K562 (cell line): ENCODE results near the gene BIRC6. TPM values are rescaled to one million over a fixed set of nuclear protein-coding genes. Genes with fewer than 3 reads are reported as not detected.
"Not testable (repeated sequence)": the region's sequence is repeated elsewhere in the genome, so short reads cannot be mapped to it uniquely, and the experiment has no call there.

Experiments used
- ATAC-seq: fragments of 200-7000 bp; cut with Tn5 transposase; 3 replicates; pipeline ENCODE4 v1.9.1; 2020; ENCODE audit warnings: moderate library complexity
- BruUV-seq: library from RNA; stranded (reverse); fragments of 400-500 nt; replicated peaks from 2 replicates; lab custom pipeline; 2021; lab: Mats Ljungman, UMichigan
- CTCF ChIA-PET: fragments of 300-600 bp; formaldehyde crosslinking; extraction: SDS; loops from one replicate; lab custom pipeline; 2021; ENCODE audit warnings: low intra/inter-chr PET ratio; lab: Yijun Ruan, JAX
- POLR2A ChIA-PET: fragments of 300-600, 350-650 bp; sonication (Branson Sonifier 250); formaldehyde crosslinking; extraction: SDS; loops from one replicate; lab custom pipeline; 2021; ENCODE audit warnings: antibody characterized with exemption, inconsistent platforms; lab: Yijun Ruan, JAX
- DNase-seq, 4 experiments: peaks; one replicate each; pipeline versions ENCODE4 v3.0.0 to v3.0.0-alpha.2; 2011 to 2018; ENCODE audit warnings: low spot score in 3 of 4, mixed read lengths in 3 of 4; ENCODE audit errors: extremely low read depth in 1 of 4
- FAIRE-seq: peaks from 2 replicates; lab custom pipeline; 2011; peaks lifted over from hg19 to GRCh38; lab: Jason Lieb, UNC
- H2AFZ ChIP-seq: 2 replicates; pipeline ENCODE4 v1.6.0; 2011; ENCODE audit warnings: low read depth, low read length, control low read depth, inconsistent platforms
- H3K27ac ChIP-seq: fragments of 200-600 bp; 3 replicates; pipeline ENCODE4 v1.8.0; 2011; ENCODE audit warnings: low read depth, mild to moderate bottlenecking, control low read depth, inconsistent platforms, low read length, moderate library complexity, mixed read lengths; ENCODE audit errors: extremely low read depth
- H3K27me3 ChIP-seq, 2 experiments: fragments of 300-600 bp in 1 of 2; 2 replicates in 1 of 2; 3 replicates in 1 of 2; pipeline versions ENCODE4 v1.6.0 to v1.8.0; 2011; ENCODE audit warnings: inconsistent platforms in 2 of 2, low read length in 2 of 2, mild to moderate bottlenecking in 1 of 2, mixed read lengths in 1 of 2, moderate library complexity in 1 of 2; ENCODE audit not compliant: control insufficient read depth in 2 of 2, insufficient read depth in 2 of 2
- H3K36me3 ChIP-seq: fragments of 300-600 bp; 3 replicates; pipeline ENCODE4 v1.8.0; 2011; ENCODE audit warnings: mild to moderate bottlenecking, low read length, inconsistent platforms; ENCODE audit not compliant: control insufficient read depth, insufficient read depth
- H3K4me1 ChIP-seq, 2 experiments: fragments of 200-600 bp in 1 of 2; replicated peaks in 1 of 2; 2 replicates in 1 of 2; 3 replicates in 1 of 2; pipeline versions ENCODE4 v1.5.1 to v1.8.0; 2011; ENCODE audit warnings: inconsistent platforms in 2 of 2, low read length in 2 of 2, mild to moderate bottlenecking in 1 of 2, mixed read lengths in 1 of 2, moderate library complexity in 1 of 2; ENCODE audit not compliant: control insufficient read depth in 2 of 2, insufficient read depth in 2 of 2
- H3K4me2 ChIP-seq: 2 replicates; pipeline ENCODE4 v1.6.1; 2011; ENCODE audit warnings: low read length, control low read depth, inconsistent platforms, mixed read lengths; ENCODE audit not compliant: insufficient read depth
- H3K4me3 ChIP-seq: fragments of 200-600 bp; sonication (generic), shearing (Covaris generic); 2 replicates; pipeline ENCODE4 v1.5.1; 2016; ENCODE audit warnings: control low read depth, inconsistent platforms
- H3K79me2 ChIP-seq: fragments of 200-600 bp; 3 replicates; pipeline ENCODE4 v1.8.0; 2011; ENCODE audit warnings: low read length, inconsistent platforms; ENCODE audit not compliant: control insufficient read depth, insufficient read depth
- H3K9ac ChIP-seq, 2 experiments: 2 replicates each; pipeline versions ENCODE4 v1.6.0 to v1.6.1; 2011; ENCODE audit warnings: low read depth in 2 of 2, low read length in 2 of 2, control low read depth in 1 of 2, inconsistent platforms in 1 of 2, mild to moderate bottlenecking in 1 of 2, mixed read lengths in 1 of 2; ENCODE audit not compliant: insufficient read depth in 1 of 2
- H3K9me1 ChIP-seq: one replicate; pipeline ENCODE4 v1.6.0; 2011; ENCODE audit warnings: inconsistent platforms, mild to moderate bottlenecking, low read length, moderate library complexity; ENCODE audit not compliant: control insufficient read depth, insufficient read depth
- H3K9me3 ChIP-seq: replicated peaks from 2 replicates; pipeline ENCODE4 v1.5.1; 2011; ENCODE audit warnings: low read depth, low read length, inconsistent platforms; ENCODE audit not compliant: control insufficient read depth, insufficient read depth
- H4K20me1 ChIP-seq: replicated peaks from 2 replicates; pipeline ENCODE4 v1.6.1; 2011; ENCODE audit warnings: low read length, inconsistent platforms, mixed read lengths; ENCODE audit not compliant: control insufficient read depth, insufficient read depth
- ATF7 ChIP-seq: fragments of 450-650 bp; IDR thresholded peaks from 2 replicates; pipeline ENCODE4 v1.7.1; 2014; ENCODE audit warnings: mild to moderate bottlenecking, moderate library complexity
- CBFA2T3 ChIP-seq: fragments of 450-650 bp; IDR thresholded peaks from 2 replicates; pipeline ENCODE4 v1.6.1; 2017
- CXXC5 ChIP-seq: fragments of 250-450 bp; sonication (Bioruptor Pico); IDR thresholded peaks from 2 replicates; pipeline ENCODE4 v1.8.0; 2022; ENCODE audit warnings: inconsistent platforms, mild to moderate bottlenecking, moderate library complexity
- GTF3C2 ChIP-seq: IDR thresholded peaks from 3 replicates; pipeline ENCODE4 v1.6.1; 2011; ENCODE audit warnings: borderline replicate concordance, mild to moderate bottlenecking, moderate library complexity; ENCODE audit not compliant: insufficient read length; ENCODE audit errors: extremely low read depth
- MCM2 ChIP-seq: fragments of 450-650 bp; IDR thresholded peaks from 2 replicates; pipeline ENCODE4 v1.6.1; 2017; ENCODE audit warnings: low read depth, mild to moderate bottlenecking
- NCOA6 ChIP-seq: fragments of 450-650 bp; IDR thresholded peaks from 2 replicates; pipeline ENCODE4 v1.6.1; 2017; ENCODE audit warnings: mild to moderate bottlenecking
- NELFE ChIP-seq: IDR thresholded peaks from 2 replicates; pipeline ENCODE4 v1.6.1; 2011; ENCODE audit warnings: mild to moderate bottlenecking; ENCODE audit not compliant: insufficient read depth, insufficient read length
- PHF21A ChIP-seq: fragments of 450-650 bp; IDR thresholded peaks from 2 replicates; pipeline ENCODE4 v1.6.1; 2017; ENCODE audit warnings: low read depth, borderline replicate concordance
- SRF ChIP-seq, 2 experiments: fragments of 250-450, 450-650 bp in 1 of 2; sonication (Bioruptor Pico) in 1 of 2; sonication (generic) in 1 of 2; formaldehyde crosslinking; IDR thresholded peaks; 2 replicates each; pipeline versions ENCODE4 v1.5.0 to v1.5.1; 2020 to 2022; ENCODE audit warnings: mild to moderate bottlenecking in 1 of 2, missing genetic modification reagents in 1 of 2
- SRSF3 ChIP-seq: fragments of 200-400 bp; formaldehyde crosslinking; IDR thresholded peaks from 2 replicates; pipeline ENCODE4 v1.6.1; 2016; ENCODE audit warnings: mild to moderate bottlenecking, low read length, moderate library complexity; ENCODE audit not compliant: insufficient read depth
- U2AF2 ChIP-seq: fragments of 200-400 bp; formaldehyde crosslinking; optimal IDR thresholded peaks from 2 replicates; pipeline ENCODE3; 2017; ENCODE audit warnings: low read depth, mild to moderate bottlenecking, low read length
- ZKSCAN8 ChIP-seq: fragments of 200-800 bp; sonication (Bioruptor generic); IDR thresholded peaks from 2 replicates; pipeline ENCODE4 v1.6.1; 2016; ENCODE audit warnings: missing genetic modification characterization, missing compliant biosample characterization
- ZNF507 ChIP-seq: conservative IDR thresholded peaks from 2 replicates; pipeline ENCODE4 v1.6.1; 2017; ENCODE audit warnings: missing genetic modification characterization, missing compliant biosample characterization
- WGBS: fragments of 100-300 bp; shearing (Covaris generic); methylation state at CpG from one replicate; pipeline ENCODE4 v1.1.6; 2016; ENCODE audit warnings: low coverage, mixed read lengths; ENCODE audit not compliant: insufficient coverage; ENCODE audit errors: missing lambda C conversion rate; 5-methylcytosine and 5-hydroxymethylcytosine counted together
- in situ Hi-C: fragments of 300-500 bp; cut with MboI; formaldehyde crosslinking; loops from 4 replicates; pipeline ENCODE4 v1.15.0; 2018; ENCODE audit warnings: inconsistent platforms, mixed read lengths
- intact Hi-C: fragments of 100-400 bp; cut with micrococcal nuclease; formaldehyde crosslinking; loops from 2 replicates; pipeline ENCODE4 v1.14.2; 2022
- polyA plus RNA-seq, 8 experiments: library from polyadenylated mRNA; depleted of rRNA in 4 of 8; stranded (reverse) in 5 of 8; unstranded in 3 of 8; fragments of >200 nt; fragmentation: Nextera tagmentation in 2 of 8; fragmentation: Illumina TruSeq in 1 of 8; extraction: Ambion mirVana in 2 of 8; extraction: Trizol in 1 of 8; gene quantifications; 2 replicates each; pipeline versions ENCODE4 v1.2.1 to v1.2.3, GENCODE V29; 2011 to 2014; ENCODE audit warnings: inconsistent platforms in 1 of 8, missing spikeins in 1 of 8
- total RNA-seq, 7 experiments: library from RNA; depleted of rRNA in 6 of 7; stranded (reverse); fragments of >200 nt in 6 of 7; fragmentation: Illumina TruSeq in 2 of 7; extraction: Trizol in 2 of 7; gene quantifications; 2 replicates each; pipeline versions ENCODE4 v1.2.1 to v1.2.3, GENCODE V29; 2011 to 2021; ENCODE audit warnings: low replicate concordance in 1 of 7

BIRC6 gene
- total and polyA plus RNA-seq, 9 of the 15 experiments (the other 6 are each of a cell fraction or from before 2014, with no cell fraction given), result 18.8 to 110 (median 49.8) TPM

GRCh38 chr2:32329180-32329980 lies 27.4 kb upstream of the BIRC6 start:
- CTCF ChIA-PET, result not testable (repeated sequence)

GRCh38 chr2:32330136-32330535 lies 26.7 kb upstream of the BIRC6 start:
- no peak overlapping the region for H3K4me2 ChIP-seq
- in situ Hi-C loops (no loop called here), intact Hi-C loops (no loop called here)
- H2AFZ ChIP-seq, result no peak overlapping the region
- ChIA-PET POLR2A (interaction anchor here (0.7 kb wide), 1 partner anchor 49 kb away, joined by 3 read pairs; no protein-coding TSS in a partner anchor), CTCF (no interaction called here)
- H3K4me1 ChIP-seq, result peaks cover 0 to 3% of the 10 kb centered on the region in 2 experiments; a peak in 2 of 5 replicates
- no peak overlapping the region for H3K9ac ChIP-seq
- WGBS, result 24% methylated on average over 2 of the region's 2 CpGs
- FAIRE-seq (no peak), ATAC-seq (no peak), DNase-seq (no peak)
- H3K9me3 ChIP-seq, result no peaks in the 10 kb centered on the region
- H3K4me3 ChIP-seq, result no peak overlapping the region
- no peak overlapping the region for H3K27ac ChIP-seq
- H3K36me3 ChIP-seq, result no peaks in the 10 kb centered on the region
- no peaks in the 10 kb centered on the region for H3K79me2 ChIP-seq
- H3K9me1 ChIP-seq, result no peaks in the 10 kb centered on the region
- no peaks in the 10 kb centered on the region for H3K27me3 ChIP-seq
- BruUV-seq, result no TSS peak
- no peaks in the 10 kb centered on the region for H4K20me1 ChIP-seq
- TF ChIP-seq PHF21A (no peak), U2AF2 (no peak), ZKSCAN8 (CRISPR knock-in tag) (no peak), GTF3C2 (no peak), SRF (CRISPR knock-in tag; IDR thresholded peaks at IDR 0.05) (no peak), CXXC5 (no peak), CBFA2T3 (no peak), NELFE (no peak), SRSF3 (no peak), MCM2 (no peak), ZNF507 (no peak), ATF7 (no peak), NCOA6 (no peak)

More at GRCh38 chr2:32329180-32329980, 27.4 kb upstream of the BIRC6 start:
- intact Hi-C loops, H3K9me1 ChIP-seq, H3K36me3 ChIP-seq, H3K27ac ChIP-seq, DNase-seq, BruUV-seq, FAIRE-seq, H3K4me3 ChIP-seq, H3K27me3 ChIP-seq, H3K9me3 ChIP-seq, H2AFZ ChIP-seq, H3K79me2 ChIP-seq, H3K4me1 ChIP-seq, H3K9ac ChIP-seq, H4K20me1 ChIP-seq, H3K4me2 ChIP-seq, ATAC-seq: not testable (repeated sequence)
- WGBS, result 56% methylated on average over 10 of the region's 14 CpGs
- POLR2A ChIA-PET, result interaction anchor here (0.6 to 0.8 kb wide), 4 partner anchors 8 to 1076 kb away, joined by 3 read pairs; no protein-coding TSS in a partner anchor
- in situ Hi-C loops, result loop anchor here (10.0 kb wide), 1 partner anchor 485 kb away; no protein-coding TSS in a partner anchor
